ENCODE results near the gene PTPRD. TPM values are rescaled to one million over a fixed set of nuclear protein-coding genes. Genes with fewer than 3 reads are reported as not detected.

Gene PTPRD
- total RNA-seq, 1 experiment from 2014 or later, result 32.5 TPM

DNA sequence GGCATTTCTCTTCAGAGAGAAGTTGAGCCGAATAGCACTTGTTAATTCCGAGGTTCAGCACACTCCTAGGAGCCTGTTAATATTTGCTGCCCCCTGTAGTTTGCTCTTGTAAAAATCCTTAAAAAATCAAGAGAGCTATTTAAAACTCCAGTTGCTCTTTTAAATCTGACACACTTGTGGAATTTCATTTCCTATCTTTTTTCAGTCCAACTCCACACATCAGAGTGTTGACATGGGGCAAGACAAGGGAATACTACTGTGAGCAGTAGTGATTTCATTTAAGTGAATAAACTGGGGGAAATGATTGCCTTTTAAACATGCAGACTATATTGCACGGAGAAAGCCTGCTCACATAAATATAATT lies 1717.0 kb downstream of the PTPRD start:
- Histone ChIP-seq H2BK15ac (ENCODE audit: low read depth, low read length) (no peak overlapping the region), H4K8ac (replicated peaks; ENCODE audit: insufficient read length, low read depth, low read length) (no peak overlapping the region), H3K18ac (ENCODE audit: insufficient read length, low read depth, low read length) (no peak overlapping the region), H3K79me1 (ENCODE audit: insufficient read depth, low read depth, low read length, poor library complexity, severe bottlenecking) (no peaks in the 10 kb centered on the region), H3K27me3 (ENCODE audit: insufficient read depth, low read length) (no peaks in the 10 kb centered on the region), H2AK5ac (ENCODE audit: insufficient read length, low read length) (no peak overlapping the region), H2BK12ac (ENCODE audit: insufficient read length, low read depth, low read length) (no peak overlapping the region), H2BK20ac (ENCODE audit: low read depth, low read length, poor library complexity, severe bottlenecking) (no peak overlapping the region), H2AFZ (ENCODE audit: low read length) (no peak overlapping the region), H3K27ac (ENCODE audit: insufficient read length, low read depth, low read length) (no peak overlapping the region), H2BK120ac (ENCODE audit: low read depth, low read length, poor library complexity, severe bottlenecking) (no peak overlapping the region), H3K79me2 (ENCODE audit: insufficient read depth, low read length) (no peaks in the 10 kb centered on the region), H3K4ac (ENCODE audit: low read depth, low read length) (no peak overlapping the region), H3K4me2 (ENCODE audit: insufficient read depth, insufficient read length, low read length) (no peak overlapping the region), H3K23me2 (ENCODE audit: insufficient read length, low read depth, low read length, poor library complexity, severe bottlenecking) (no peaks in the 10 kb centered on the region), H3K14ac (ENCODE audit: insufficient read depth, low read length) (no peak overlapping the region), H2BK5ac (ENCODE audit: insufficient read length, low read length) (no peak overlapping the region), H3T11ph (ENCODE audit: low read length) (no peak overlapping the region), H4K20me1 (ENCODE audit: control insufficient read depth, insufficient read depth, insufficient read length) (no peaks in the 10 kb centered on the region), H3K9ac (ENCODE audit: extremely low read depth, insufficient read length, low read length) (no peak overlapping the region), H4K5ac (ENCODE audit: insufficient read length, low read depth, low read length) (no peak overlapping the region), H3K9me3 (ENCODE audit: control insufficient read depth, low read depth, low read length) (no peaks in the 10 kb centered on the region), H3K4me1 (ENCODE audit: insufficient read depth, low read length) (no peaks in the 10 kb centered on the region), H3K56ac (ENCODE audit: insufficient read length, low read depth, low read length) (no peak overlapping the region), H4K91ac (ENCODE audit: insufficient read length, low read depth, low read length) (no peak overlapping the region), H3K23ac (ENCODE audit: insufficient read length, low read depth, low read length) (no peak overlapping the region)
- H3K36me3 Mint-ChIP-seq (ENCODE audit: insufficient read depth in 1 of 3, low read depth in 3 of 3), result no peaks in the 10 kb centered on the region
- H3K4me3 Mint-ChIP-seq, result no peak overlapping the region
- no peak overlapping the region for H3K27ac Mint-ChIP-seq
- TF ChIP-seq, protein P1, sequence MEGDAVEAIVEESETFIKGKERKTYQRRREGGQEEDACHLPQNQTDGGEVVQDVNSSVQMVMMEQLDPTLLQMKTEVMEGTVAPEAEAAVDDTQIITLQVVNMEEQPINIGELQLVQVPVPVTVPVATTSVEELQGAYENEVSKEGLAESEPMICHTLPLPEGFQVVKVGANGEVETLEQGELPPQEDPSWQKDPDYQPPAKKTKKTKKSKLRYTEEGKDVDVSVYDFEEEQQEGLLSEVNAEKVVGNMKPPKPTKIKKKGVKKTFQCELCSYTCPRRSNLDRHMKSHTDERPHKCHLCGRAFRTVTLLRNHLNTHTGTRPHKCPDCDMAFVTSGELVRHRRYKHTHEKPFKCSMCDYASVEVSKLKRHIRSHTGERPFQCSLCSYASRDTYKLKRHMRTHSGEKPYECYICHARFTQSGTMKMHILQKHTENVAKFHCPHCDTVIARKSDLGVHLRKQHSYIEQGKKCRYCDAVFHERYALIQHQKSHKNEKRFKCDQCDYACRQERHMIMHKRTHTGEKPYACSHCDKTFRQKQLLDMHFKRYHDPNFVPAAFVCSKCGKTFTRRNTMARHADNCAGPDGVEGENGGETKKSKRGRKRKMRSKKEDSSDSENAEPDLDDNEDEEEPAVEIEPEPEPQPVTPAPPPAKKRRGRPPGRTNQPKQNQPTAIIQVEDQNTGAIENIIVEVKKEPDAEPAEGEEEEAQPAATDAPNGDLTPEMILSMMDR (conservative IDR thresholded peaks at IDR 0.05), result peak; percentile 74
- no peaks in the 10 kb centered on the region for H3K27me3 Mint-ChIP-seq (ENCODE audit: low read depth)
- no CpG with 5 or more reads among the region's 3 CpGs for WGBS (ENCODE audit: extremely low coverage, insufficient read length, low lambda C conversion rate)
- peaks cover 8 to 10% of the 10 kb centered on the region in 2 experiments for H3K4me1 Mint-ChIP-seq
- DNase-seq, result no peak
- H3K9me3 Mint-ChIP-seq, result no peaks in the 10 kb centered on the region

All from H9 (cell line).